Endothelial cell of umbilical vein (primary cell): Measurements from ENCODE around the gene GRWD1. TPM values are rescaled to one million over a fixed set of nuclear protein-coding genes. Genes with fewer than 3 reads are reported as not detected.

Experiments used
- BruUV-seq: library from RNA; stranded (reverse); fragments of 400-500 nt; replicated peaks from 2 replicates; lab custom pipeline; 2021; lab: Mats Ljungman, UMichigan
- CTCF ChIA-PET: fragments of 300-600, 350-600 bp; sonication (Branson Sonifier 250); formaldehyde crosslinking; loops from one replicate; lab custom pipeline; 2021; ENCODE audit warnings: antibody characterized with exemption, inconsistent platforms; lab: Charles Lee
- POLR2A ChIA-PET: fragments of 300-600, 350-600 bp; sonication (Branson Sonifier 250); formaldehyde crosslinking; loops from one replicate; lab custom pipeline; 2021; ENCODE audit warnings: antibody characterized with exemption, inconsistent platforms; lab: Charles Lee
- DNase-seq: peaks from one replicate; pipeline ENCODE4 v3.0.0-alpha.2; 2011; ENCODE audit warnings: low read depth, low spot score
- FAIRE-seq: peaks from 2 replicates; lab custom pipeline; 2011; peaks lifted over from hg19 to GRCh38; lab: Jason Lieb, UNC
- H2AFZ ChIP-seq: 2 replicates; pipeline ENCODE4 v1.6.0; 2012; ENCODE audit warnings: low read depth, low read length, control low read depth, inconsistent platforms
- H3K27ac ChIP-seq: 2 replicates; pipeline ENCODE4 v1.5.1; 2011; ENCODE audit warnings: low read depth, mild to moderate bottlenecking, control low read depth, low read length, moderate library complexity; ENCODE audit not compliant: insufficient read depth
- H3K27me3 ChIP-seq, 2 experiments: 2 replicates each; pipeline versions ENCODE4 v1.6.0 to v1.6.1; 2011; ENCODE audit warnings: low read length in 2 of 2, mixed read lengths in 1 of 2; ENCODE audit not compliant: control insufficient read depth in 2 of 2, insufficient read depth in 2 of 2
- H3K36me3 ChIP-seq, 2 experiments: 2 replicates in 1 of 2; 3 replicates in 1 of 2; pipeline ENCODE4 v1.5.1; 2011; ENCODE audit warnings: low read length in 2 of 2, mild to moderate bottlenecking in 1 of 2, moderate library complexity in 1 of 2; ENCODE audit not compliant: control insufficient read depth in 2 of 2, insufficient read depth in 2 of 2; ENCODE audit errors: extremely low read depth in 1 of 2
- H3K4me1 ChIP-seq: 3 replicates; pipeline ENCODE4 v1.5.1; 2011; ENCODE audit warnings: mild to moderate bottlenecking, low read length; ENCODE audit not compliant: control insufficient read depth, insufficient read depth; ENCODE audit errors: extremely low read depth
- H3K4me2 ChIP-seq: 2 replicates; pipeline ENCODE4 v1.6.1; 2011; ENCODE audit warnings: low read length, control low read depth, mixed read lengths; ENCODE audit not compliant: insufficient read depth
- H3K4me3 ChIP-seq, 3 experiments: fragments of 200-600 bp in 1 of 3; sonication (generic), shearing (Covaris generic) in 1 of 3; replicated peaks in 1 of 3; 2 replicates each; pipeline ENCODE4 v1.5.1; 2011 to 2016; ENCODE audit warnings: control low read depth in 3 of 3, low read length in 3 of 3, mild to moderate bottlenecking in 2 of 3, inconsistent platforms in 1 of 3, low read depth in 1 of 3, moderate library complexity in 1 of 3; ENCODE audit not compliant: insufficient read depth in 1 of 3
- H3K79me2 ChIP-seq: 2 replicates; pipeline ENCODE4 v1.6.0; 2012; ENCODE audit warnings: low read length, inconsistent platforms; ENCODE audit not compliant: control insufficient read depth, insufficient read depth
- H3K9ac ChIP-seq: replicated peaks from 2 replicates; pipeline ENCODE3; 2011; ENCODE audit warnings: low read length, control low read depth; ENCODE audit not compliant: insufficient read depth; ENCODE audit errors: extremely low read depth
- H3K9me1 ChIP-seq: replicated peaks from 3 replicates; pipeline ENCODE4 v1.6.0; 2011; ENCODE audit warnings: mild to moderate bottlenecking, low read length; ENCODE audit not compliant: control insufficient read depth, insufficient read depth; ENCODE audit errors: extremely low read depth
- H3K9me3 ChIP-seq: replicated peaks from 2 replicates; pipeline ENCODE4 v1.5.1; 2012; ENCODE audit warnings: low read length, inconsistent platforms; ENCODE audit not compliant: control insufficient read depth, insufficient read depth
- H4K20me1 ChIP-seq: replicated peaks from 2 replicates; pipeline ENCODE3; 2011; ENCODE audit warnings: mild to moderate bottlenecking, low read length; ENCODE audit not compliant: control insufficient read depth, insufficient read depth; ENCODE audit errors: extremely low read depth
- CTCF ChIP-seq, 2 donors: IDR thresholded peaks; 1 replicate in 1 of 2; 2 replicates in 1 of 2; pipeline ENCODE4 v1.5.1; 2011; ENCODE audit warnings: low read length in 2 of 2, mild to moderate bottlenecking in 2 of 2, moderate library complexity in 2 of 2, control low read depth in 1 of 2, inconsistent platforms in 1 of 2, low read depth in 1 of 2; ENCODE audit not compliant: insufficient read depth in 1 of 2; ENCODE audit errors: extremely low read depth in 1 of 2
- GATA2 ChIP-seq: IDR thresholded peaks from 2 replicates; pipeline ENCODE4 v1.7.0; 2011; ENCODE audit warnings: low read depth, mild to moderate bottlenecking, moderate library complexity, mixed read lengths, low read length; ENCODE audit not compliant: insufficient read length, insufficient read depth
- MAX ChIP-seq: IDR thresholded peaks from 2 replicates; pipeline ENCODE4 v1.6.1; 2011; ENCODE audit not compliant: insufficient read depth, insufficient read length
- POLR2A ChIP-seq: IDR thresholded peaks from 2 replicates; pipeline ENCODE4 v1.6.1; 2012; ENCODE audit warnings: low read depth, mild to moderate bottlenecking, control low read depth, low read length
- POLR2AphosphoS5 ChIP-seq: IDR thresholded peaks from 2 replicates; pipeline ENCODE4 v1.6.1; 2012; ENCODE audit warnings: low read depth, mild to moderate bottlenecking, control low read depth, low read length, moderate library complexity; ENCODE audit not compliant: insufficient read depth
- dilution Hi-C: fragments of 300-500 bp; cut with MboI; formaldehyde crosslinking; loops from one replicate; pipeline ENCODE4 v1.15.0; 2019; ENCODE audit warnings: low sequenced_read_pairs; ENCODE audit not compliant: extremely low pct_ligation_motif_present
- intact Hi-C: fragments of 100-400 bp; cut with micrococcal nuclease; formaldehyde crosslinking; loops from one replicate; pipeline ENCODE4 v1.10.0; 2022
- polyA plus RNA-seq, 4 experiments: library from polyadenylated mRNA; depleted of rRNA in 3 of 4; stranded (reverse) in 3 of 4; unstranded in 1 of 4; fragments of >200 nt; gene quantifications; 2 replicates each; pipeline versions ENCODE4 v1.2.1 to v1.2.3, GENCODE V29; 2011 to 2012; ENCODE audit warnings: missing spikeins in 1 of 4
- total RNA-seq: library from RNA; stranded (reverse); gene quantifications from 2 replicates; pipeline ENCODE4 v1.2.3, GENCODE V29; 2021

GRWD1 gene
- total and polyA plus RNA-seq, 2 donors (not counting 3 experiments of a cell fraction or from before 2014, with no cell fraction given): 26.3 to 52.7 TPM

GRCh38 chr19:48471836-48472235 lies 26.1 kb downstream of the GRWD1 start:
- H3K4me1 ChIP-seq: peaks cover 8% of the 10 kb centered on the region
- no peak overlapping the region for H3K4me2 ChIP-seq
- no peaks in the 10 kb centered on the region for H3K9me3 ChIP-seq
- no peaks in the 10 kb centered on the region for H4K20me1 ChIP-seq
- dilution Hi-C loops: no loop called here
- H3K27me3 ChIP-seq: no peaks in the 10 kb centered on the region
- H2AFZ ChIP-seq: no peak overlapping the region
- TF ChIP-seq POLR2AphosphoS5 (no peak), MAX (no peak), POLR2A (no peak), CTCF (IDR thresholded peaks at IDR 0.05; ENCODE audit: extremely low read depth in 1 of 2, insufficient read depth in 1 of 2, low read depth in 1 of 2, low read length in 2 of 2) (no peak), GATA2 (no peak)
- no peak for DNase-seq
- no peaks in the 10 kb centered on the region for H3K9me1 ChIP-seq
- peaks cover 25 to 53% of the 10 kb centered on the region in 2 experiments for H3K36me3 ChIP-seq
- intact Hi-C loops: no loop called here
- no peak for FAIRE-seq
- CTCF ChIA-PET: no interaction called here
- no peak overlapping the region for H3K9ac ChIP-seq
- no TSS peak for BruUV-seq
- POLR2A ChIA-PET: no interaction called here
- H3K79me2 ChIP-seq: peaks cover 22% of the 10 kb centered on the region
- H3K27ac ChIP-seq: no peak overlapping the region
- no peak overlapping the region for H3K4me3 ChIP-seq
